Right renal pelvis (tissue), 4 donors: ENCODE data around the gene MT1G. TPM values are rescaled to one million over a fixed set of nuclear protein-coding genes. Genes with fewer than 3 reads are reported as not detected.
"Not testable (repeated sequence)": the region's sequence is repeated elsewhere in the genome, so short reads cannot be mapped to it uniquely, and the experiment has no call there.

Experiments
- DNase-seq, 4 donors: peaks; one replicate each; pipeline ENCODE4 v3.0.0-alpha.2; 2013; ENCODE audit warnings: low read depth in 4 of 4, low spot score in 3 of 4, missing footprints in 1 of 4
- polyA plus RNA-seq, 4 donors: library from polyadenylated mRNA; unstranded; fragments of 120-200 nt; gene quantifications; one replicate each; pipeline ENCODE4 v1.2.1, GENCODE V29; 2013; ENCODE audit not compliant: insufficient read length in 4 of 4

Gene MT1G
- polyA plus RNA-seq, 4 donors = 16.8 to 231 (median 62.7) TPM

- DNase-seq = no peak
Observed at GRCh38 chr16:56686758-56687157, 18.9 kb upstream of the MT1G start.

GRCh38 chr16:56684926-56685590 lies 17.2 kb upstream of the MT1G start:
- no peak for DNase-seq

GRCh38 chr16:56684256-56684925 lies 16.5 kb upstream of the MT1G start:
- DNase-seq = no peak

GRCh38 chr16:56683424-56684172 lies 15.7 kb upstream of the MT1G start:
- no peak for DNase-seq

- DNase-seq = no peak
Observed at GRCh38 chr16:56682703-56683397, 15.0 kb upstream of the MT1G start.

GRCh38 chr16:56681939-56682702 lies 14.3 kb upstream of the MT1G start, which contains the start of gene MT1X:
Gene MT1X, plus strand, starts transcription at chr16:56682470. Its CDS starts 71 bp downstream, at chr16:56682541.
- peak; percentile 65 to 79 (median 68) for DNase-seq

- DNase-seq = no peak
Observed at GRCh38 chr16:56679818-56680217, 12.0 kb upstream of the MT1G start.

GRCh38 chr16:56679078-56679730 lies 11.3 kb upstream of the MT1G start:
- no peak for DNase-seq

- DNase-seq = no peak
Observed at GRCh38 chr16:56677474-56677873, 9.6 kb upstream of the MT1G start.

- no peak for DNase-seq
Observed at GRCh38 chr16:56675685-56676210, 7.9 kb upstream of the MT1G start.

GRCh38 chr16:56674570-56674969 lies 6.7 kb upstream of the MT1G start:
- not testable (repeated sequence) for DNase-seq

- no peak for DNase-seq
Observed at GRCh38 chr16:56673921-56674320, 6.1 kb upstream of the MT1G start.

- no peak for DNase-seq
Observed at GRCh38 chr16:56672761-56673536, 5.1 kb upstream of the MT1G start.

- not testable (repeated sequence) for DNase-seq
Observed at GRCh38 chr16:56672171-56672570, 4.3 kb upstream of the MT1G start.

GRCh38 chr16:56671691-56672090 lies 3.8 kb upstream of the MT1G start:
- DNase-seq = not testable (repeated sequence)

GRCh38 chr16:56670620-56670934 lies 2.7 kb upstream of the MT1G start:
- DNase-seq = no peak

GRCh38 chr16:56669840-56670619 lies 2.2 kb upstream of the MT1G start:
- no peak for DNase-seq
